Activated CD4-positive, CD25-positive, alpha-beta regulatory T cell treated with anti-CD3 and anti-CD28 coated beads, Interleukin-2, amount 50 U/mL, for 16 hours (primary cell): ENCODE results near the gene CLDN5.

Experiments
- DNase-seq: peaks from one replicate; pipeline ENCODE4 v3.0.0-alpha.2; 2020; ENCODE audit warnings: low read depth, low spot score

Gene CLDN5

GRCh38 chr22:19482297-19482696 lies 41.9 kb downstream of the CLDN5 start:
- DNase-seq = no peak

GRCh38 chr22:19480789-19481188 lies 43.4 kb downstream of the CLDN5 start:
- no peak for DNase-seq

GRCh38 chr22:19480173-19480568 lies 44.0 kb downstream of the CLDN5 start:
- no peak for DNase-seq

- DNase-seq = peak; percentile 92
Measured at GRCh38 chr22:19479355-19480172, 44.6 kb downstream of the CLDN5 start, which contains the start of gene CDC45. Gene CDC45, plus strand, starts transcription at chr22:19479920. Its CDS starts 49 bp downstream, at chr22:19479969.

- DNase-seq = peak; percentile 56
Measured at GRCh38 chr22:19478901-19479354, 45.3 kb downstream of the CLDN5 start, which contains the start of gene UFD1. Gene UFD1, minus strand, starts transcription at chr22:19479193. Its CDS starts 108 bp downstream, at chr22:19479085.

- no peak for DNase-seq
Measured at GRCh38 chr22:19478045-19478900, 45.9 kb downstream of the CLDN5 start.

- DNase-seq = no peak
Measured at GRCh38 chr22:19477321-19478044, 46.7 kb downstream of the CLDN5 start.

GRCh38 chr22:19476023-19476422 lies 48.2 kb downstream of the CLDN5 start:
- no peak for DNase-seq

GRCh38 chr22:19473578-19473977 lies 50.6 kb downstream of the CLDN5 start:
- no peak for DNase-seq
